Islet precursor cell (in vitro differentiated cells): Measurements from ENCODE around the gene RNF214.
A peak's percentile ranks its signal among the peaks of the same experiment; 100 is the strongest.

Experiments
- DNase-seq: peaks from one replicate; pipeline ENCODE4 v3.0.0-alpha.2; 2018

The RNF214 gene

GRCh38 chr11:117217141-117218084 lies 15.1 kb upstream of the RNF214 start:
- no peak for DNase-seq

- no peak for DNase-seq
Observed at GRCh38 chr11:117218133-117218915, 14.1 kb upstream of the RNF214 start.

GRCh38 chr11:117219001-117219400 lies 13.5 kb upstream of the RNF214 start:
- DNase-seq = no peak

- no peak for DNase-seq
Observed at GRCh38 chr11:117219455-117219854, 13.0 kb upstream of the RNF214 start.

GRCh38 chr11:117219995-117220394 lies 12.5 kb upstream of the RNF214 start:
- DNase-seq = no peak

- DNase-seq = no peak
Observed at GRCh38 chr11:117220568-117220967, 11.9 kb upstream of the RNF214 start.

- DNase-seq = no peak
Observed at GRCh38 chr11:117220999-117221774, 11.3 kb upstream of the RNF214 start.

GRCh38 chr11:117221775-117222517 lies 10.5 kb upstream of the RNF214 start:
- DNase-seq = peak; percentile 42

GRCh38 chr11:117222991-117223740 lies 9.3 kb upstream of the RNF214 start:
- DNase-seq = peak; percentile 37

- no peak for DNase-seq
Observed at GRCh38 chr11:117223741-117224689, 8.5 kb upstream of the RNF214 start.

GRCh38 chr11:117225553-117226170 lies 6.8 kb upstream of the RNF214 start:
- DNase-seq = peak; percentile 16

GRCh38 chr11:117226388-117227385 lies 5.8 kb upstream of the RNF214 start:
- DNase-seq = peak; percentile 73

- DNase-seq = peak; percentile 22
Observed at GRCh38 chr11:117228091-117228490, 4.4 kb upstream of the RNF214 start.

- peak; percentile 14 for DNase-seq
Observed at GRCh38 chr11:117229411-117229810, 3.1 kb upstream of the RNF214 start.

GRCh38 chr11:117229931-117230285 lies 2.6 kb upstream of the RNF214 start:
- no peak for DNase-seq

- peak; percentile 12 for DNase-seq
Observed at GRCh38 chr11:117230286-117230961, 2.0 kb upstream of the RNF214 start.

GRCh38 chr11:117230999-117231841 lies 1.3 kb upstream of the RNF214 start:
- peak; percentile 52 for DNase-seq
